Upper lobe of right lung (tissue), 1 donor: ENCODE results near the gene MAT2A. TPM values are rescaled to one million over a fixed set of nuclear protein-coding genes. Genes with fewer than 3 reads are reported as not detected.

ENCODE experiments used
- ATAC-seq: fragments of 200-7000 bp; cut with Tn5 transposase; one replicate; pipeline ENCODE4 v1.9.1; 2020; ENCODE audit warnings: mild to moderate bottlenecking, moderate library complexity
- DNase-seq: peaks from one replicate; pipeline ENCODE4 v3.0.0-alpha.2; 2020
- H3K27ac ChIP-seq: fragments of 200-600 bp; one replicate; pipeline ENCODE4 v1.8.0; 2022
- H3K27me3 ChIP-seq: fragments of 200-600 bp; one replicate; pipeline ENCODE4 v1.8.0; 2022; ENCODE audit warnings: mild to moderate bottlenecking
- H3K36me3 ChIP-seq: fragments of 200-600 bp; one replicate; pipeline ENCODE4 v1.8.0; 2022
- H3K4me1 ChIP-seq: fragments of 200-600 bp; one replicate; pipeline ENCODE4 v1.8.0; 2022
- H3K4me3 ChIP-seq: fragments of 200-600 bp; one replicate; pipeline ENCODE4 v1.8.0; 2022; ENCODE audit warnings: mild to moderate bottlenecking
- H3K9me3 ChIP-seq: fragments of 200-600 bp; one replicate; pipeline ENCODE4 v1.8.0; 2022
- CTCF ChIP-seq: fragments of 200-600 bp; IDR thresholded peaks from one replicate; pipeline ENCODE4 v1.8.0; 2022; ENCODE audit warnings: antibody characterized with exemption
- intact Hi-C: fragments of 100-400 bp; cut with DNase I; formaldehyde crosslinking; loops from one replicate; pipeline ENCODE4 v1.11.0; 2022
- total RNA-seq: library from RNA; stranded (reverse); fragmentation: NEBNext Ultra II Directional; extraction: Animal tissue kit (Norgen Biotek cat#: 25700); gene quantifications from one replicate; pipeline ENCODE4 v1.2.1, GENCODE V29; 2021
- donor health status: DM: no; HTN: yes; CAD: no; lungs with severe emphysema.

MAT2A gene
- total RNA-seq, 1 donor from 2014 or later, result 212 TPM

- intact Hi-C loops, result loop anchor here (2.0 kb wide), 1 partner anchor 127 kb away; no protein-coding TSS in a partner anchor
- ATAC-seq (no peak), DNase-seq (no peak)
- H3K27me3 ChIP-seq, result no peaks in the 10 kb centered on the region
- peaks cover 97% of the 10 kb centered on the region for H3K36me3 ChIP-seq
- H3K9me3 ChIP-seq, result no peaks in the 10 kb centered on the region
- H3K27ac ChIP-seq, result no peak overlapping the region
- TF ChIP-seq CTCF, result no peak
- H3K4me3 ChIP-seq, result no peak overlapping the region
- H3K4me1 ChIP-seq, result peaks cover 8% of the 10 kb centered on the region
Measured at GRCh38 chr2:85547859-85548607, 9.1 kb downstream of the MAT2A start.

GRCh38 chr2:85548608-85548900 lies 9.6 kb downstream of the MAT2A start:
- H3K4me3 ChIP-seq, result no peak overlapping the region
- no peaks in the 10 kb centered on the region for H3K27me3 ChIP-seq
- H3K4me1 ChIP-seq, result peaks cover 5% of the 10 kb centered on the region
- TF ChIP-seq CTCF, result no peak
- H3K9me3 ChIP-seq, result no peaks in the 10 kb centered on the region
- no peak for DNase-seq
- H3K27ac ChIP-seq, result no peak overlapping the region
- intact Hi-C loops, result no loop called here
- ATAC-seq, result no peak
- peaks cover 97% of the 10 kb centered on the region for H3K36me3 ChIP-seq

GRCh38 chr2:85549095-85549494 lies 10.1 kb downstream of the MAT2A start:
- DNase-seq (no peak), ATAC-seq (no peak)
- no peaks in the 10 kb centered on the region for H3K9me3 ChIP-seq
- peaks cover 97% of the 10 kb centered on the region for H3K36me3 ChIP-seq
- H3K4me3 ChIP-seq, result no peak overlapping the region
- peak overlapping the region; percentile 20 for H3K27ac ChIP-seq
- no peak for TF ChIP-seq CTCF
- H3K27me3 ChIP-seq, result no peaks in the 10 kb centered on the region
- peaks cover 5% of the 10 kb centered on the region for H3K4me1 ChIP-seq
- intact Hi-C loops, result no loop called here

GRCh38 chr2:85549826-85550225 lies 10.9 kb downstream of the MAT2A start:
- intact Hi-C loops, result no loop called here
- Histone ChIP-seq H3K36me3 (peaks cover 97% of the 10 kb centered on the region), H3K4me1 (peaks cover 5% of the 10 kb centered on the region), H3K4me3 (no peak overlapping the region), H3K27me3 (no peaks in the 10 kb centered on the region), H3K9me3 (no peaks in the 10 kb centered on the region), H3K27ac (no peak overlapping the region)
- ATAC-seq (no peak), DNase-seq (no peak)
- TF ChIP-seq CTCF, result no peak

- peaks cover 5% of the 10 kb centered on the region for H3K4me1 ChIP-seq
- no peak for ATAC-seq
- no peaks in the 10 kb centered on the region for H3K27me3 ChIP-seq
- intact Hi-C loops, result no loop called here
- no peak for TF ChIP-seq CTCF
- H3K36me3 ChIP-seq, result peaks cover 97% of the 10 kb centered on the region
- no peaks in the 10 kb centered on the region for H3K9me3 ChIP-seq
- H3K4me3 ChIP-seq, result no peak overlapping the region
- no peak overlapping the region for H3K27ac ChIP-seq
- DNase-seq, result no peak
Measured at GRCh38 chr2:85550486-85550885, 11.5 kb downstream of the MAT2A start.
